Ishikawa (cell line): Measurements from ENCODE around the gene STIM1.

Experiments
- CEBPB ChIP-seq: IDR thresholded peaks from 2 replicates; pipeline ENCODE4 v1.6.1; 2012
- CREB1 ChIP-seq: IDR thresholded peaks from 2 replicates; pipeline ENCODE4 v1.6.1; 2012; ENCODE audit warnings: low read depth
- EGR1 ChIP-seq: IDR thresholded peaks from 2 replicates; pipeline ENCODE4 v1.6.1; 2012
- EP300 ChIP-seq: IDR thresholded peaks from 2 replicates; pipeline ENCODE4 v1.6.1; 2012; ENCODE audit warnings: borderline replicate concordance
- FOXM1 ChIP-seq: IDR thresholded peaks from 2 replicates; pipeline ENCODE4 v1.6.1; 2012; ENCODE audit warnings: low read depth, borderline replicate concordance
- NFIC ChIP-seq: IDR thresholded peaks from 2 replicates; pipeline ENCODE4 v1.6.1; 2012
- RAD21 ChIP-seq: IDR thresholded peaks from 2 replicates; pipeline ENCODE4 v1.6.1; 2012; ENCODE audit warnings: low read depth
- TAF1 ChIP-seq: IDR thresholded peaks from 2 replicates; pipeline ENCODE4 v1.6.1; 2012; ENCODE audit warnings: low read depth, mild to moderate bottlenecking
- TCF12 ChIP-seq: IDR thresholded peaks from 2 replicates; pipeline ENCODE4 v1.6.1; 2012; ENCODE audit warnings: low read depth
- TEAD4 ChIP-seq: IDR thresholded peaks from 2 replicates; pipeline ENCODE4 v1.6.1; 2012
- YY1 ChIP-seq: IDR thresholded peaks from 2 replicates; pipeline ENCODE4 v1.6.1; 2012; ENCODE audit warnings: low read depth
- ZBTB7A ChIP-seq: IDR thresholded peaks from 2 replicates; pipeline ENCODE4 v1.6.1; 2012; ENCODE audit warnings: low read depth
- TF ChIP-seq, protein P1 (sequence below): IDR thresholded peaks from 2 replicates; pipeline ENCODE4 v1.6.1; 2012
- TF ChIP-seq, protein P2 (sequence below): IDR thresholded peaks from 2 replicates; pipeline ENCODE4 v1.6.1; 2012
- TF ChIP-seq, protein P3 (sequence below): IDR thresholded peaks from 2 replicates; pipeline ENCODE4 v1.6.1; 2012; ENCODE audit warnings: low read depth, mild to moderate bottlenecking

Gene STIM1

DNA sequence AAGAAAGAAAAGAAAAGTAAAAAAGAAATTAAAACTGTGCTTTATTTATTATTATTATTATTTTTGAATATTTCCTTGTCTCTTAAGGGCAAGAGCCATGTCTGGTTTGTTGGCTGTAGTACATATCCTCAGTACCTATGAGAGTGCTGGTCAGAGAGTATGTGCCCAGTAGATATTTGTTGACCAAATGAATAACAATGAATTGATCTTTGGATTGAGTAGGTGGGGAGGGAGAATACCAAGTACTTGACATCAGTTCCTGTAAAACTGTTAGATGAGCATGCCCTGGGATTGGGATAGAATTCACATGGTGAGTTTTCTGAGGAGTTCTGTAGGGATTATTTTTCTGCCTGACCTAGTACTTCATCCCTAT lies 11.4 kb downstream of the STIM1 start:
- TF ChIP-seq EP300 (no peak), FOXM1 (no peak), YY1 (no peak), TCF12 (no peak), EGR1 (no peak), TEAD4 (no peak), RAD21 (no peak), NFIC (no peak), ZBTB7A (no peak), TAF1 (no peak), CREB1 (no peak), CEBPB (no peak)
- TF ChIP-seq, protein P1, sequence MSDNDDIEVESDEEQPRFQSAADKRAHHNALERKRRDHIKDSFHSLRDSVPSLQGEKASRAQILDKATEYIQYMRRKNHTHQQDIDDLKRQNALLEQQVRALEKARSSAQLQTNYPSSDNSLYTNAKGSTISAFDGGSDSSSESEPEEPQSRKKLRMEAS, result no peak
- TF ChIP-seq, protein P2, sequence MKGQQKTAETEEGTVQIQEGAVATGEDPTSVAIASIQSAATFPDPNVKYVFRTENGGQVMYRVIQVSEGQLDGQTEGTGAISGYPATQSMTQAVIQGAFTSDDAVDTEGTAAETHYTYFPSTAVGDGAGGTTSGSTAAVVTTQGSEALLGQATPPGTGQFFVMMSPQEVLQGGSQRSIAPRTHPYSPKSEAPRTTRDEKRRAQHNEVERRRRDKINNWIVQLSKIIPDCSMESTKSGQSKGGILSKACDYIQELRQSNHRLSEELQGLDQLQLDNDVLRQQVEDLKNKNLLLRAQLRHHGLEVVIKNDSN, result no peak
- TF ChIP-seq, protein P3, sequence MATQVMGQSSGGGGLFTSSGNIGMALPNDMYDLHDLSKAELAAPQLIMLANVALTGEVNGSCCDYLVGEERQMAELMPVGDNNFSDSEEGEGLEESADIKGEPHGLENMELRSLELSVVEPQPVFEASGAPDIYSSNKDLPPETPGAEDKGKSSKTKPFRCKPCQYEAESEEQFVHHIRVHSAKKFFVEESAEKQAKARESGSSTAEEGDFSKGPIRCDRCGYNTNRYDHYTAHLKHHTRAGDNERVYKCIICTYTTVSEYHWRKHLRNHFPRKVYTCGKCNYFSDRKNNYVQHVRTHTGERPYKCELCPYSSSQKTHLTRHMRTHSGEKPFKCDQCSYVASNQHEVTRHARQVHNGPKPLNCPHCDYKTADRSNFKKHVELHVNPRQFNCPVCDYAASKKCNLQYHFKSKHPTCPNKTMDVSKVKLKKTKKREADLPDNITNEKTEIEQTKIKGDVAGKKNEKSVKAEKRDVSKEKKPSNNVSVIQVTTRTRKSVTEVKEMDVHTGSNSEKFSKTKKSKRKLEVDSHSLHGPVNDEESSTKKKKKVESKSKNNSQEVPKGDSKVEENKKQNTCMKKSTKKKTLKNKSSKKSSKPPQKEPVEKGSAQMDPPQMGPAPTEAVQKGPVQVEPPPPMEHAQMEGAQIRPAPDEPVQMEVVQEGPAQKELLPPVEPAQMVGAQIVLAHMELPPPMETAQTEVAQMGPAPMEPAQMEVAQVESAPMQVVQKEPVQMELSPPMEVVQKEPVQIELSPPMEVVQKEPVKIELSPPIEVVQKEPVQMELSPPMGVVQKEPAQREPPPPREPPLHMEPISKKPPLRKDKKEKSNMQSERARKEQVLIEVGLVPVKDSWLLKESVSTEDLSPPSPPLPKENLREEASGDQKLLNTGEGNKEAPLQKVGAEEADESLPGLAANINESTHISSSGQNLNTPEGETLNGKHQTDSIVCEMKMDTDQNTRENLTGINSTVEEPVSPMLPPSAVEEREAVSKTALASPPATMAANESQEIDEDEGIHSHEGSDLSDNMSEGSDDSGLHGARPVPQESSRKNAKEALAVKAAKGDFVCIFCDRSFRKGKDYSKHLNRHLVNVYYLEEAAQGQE, result no peak

DNA sequence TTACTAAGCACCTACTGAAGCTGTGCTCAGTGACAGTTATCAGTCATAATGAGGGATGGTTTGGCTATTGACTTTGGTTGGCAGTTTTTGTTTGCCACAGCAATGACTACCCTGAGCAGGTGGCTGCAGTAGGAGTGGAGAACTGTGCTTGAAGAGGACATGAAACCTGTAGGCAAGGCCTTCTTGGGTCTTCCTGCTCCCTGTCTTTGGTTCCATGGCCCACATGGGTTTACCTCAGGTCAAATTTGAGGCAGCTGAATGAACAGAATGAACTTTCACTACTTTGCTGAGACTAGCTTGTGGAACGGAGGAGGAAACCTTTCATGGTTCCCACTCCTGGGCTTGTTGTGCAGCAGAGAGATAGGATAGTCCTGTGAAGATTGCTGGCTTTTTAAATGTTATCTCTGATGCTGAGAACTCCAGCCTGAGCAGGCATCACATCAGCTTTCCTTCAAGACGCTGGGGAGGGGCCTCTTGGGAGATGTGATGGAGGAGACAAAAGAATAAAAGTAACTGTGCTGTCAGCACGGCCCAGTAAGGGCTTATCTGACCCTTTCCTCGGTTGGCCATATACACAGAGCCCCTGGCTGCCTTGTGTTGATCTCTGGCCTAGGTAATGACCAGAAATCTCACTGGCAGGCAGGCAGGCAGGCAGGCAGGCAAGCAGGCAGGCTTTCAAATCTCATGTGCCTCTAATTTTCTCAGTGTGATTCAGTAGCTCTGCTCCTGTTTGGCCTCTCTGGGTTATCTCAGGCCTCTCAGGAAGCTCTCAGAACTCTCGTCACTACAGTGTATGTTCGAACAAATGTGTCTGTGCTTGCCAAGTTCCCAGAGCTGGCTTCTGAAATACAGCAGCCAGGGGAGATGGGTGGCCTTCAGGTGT lies 12.0 kb downstream of the STIM1 start:
- TF ChIP-seq, protein P3, result no peak
- TF ChIP-seq EGR1 (no peak), ZBTB7A (no peak), TAF1 (no peak), CEBPB (no peak), TCF12 (no peak), NFIC (no peak), TEAD4 (no peak), CREB1 (no peak), EP300 (no peak), YY1 (no peak), RAD21 (no peak), FOXM1 (no peak)
- TF ChIP-seq, protein P2, result no peak
- TF ChIP-seq, protein P1, result no peak

DNA sequence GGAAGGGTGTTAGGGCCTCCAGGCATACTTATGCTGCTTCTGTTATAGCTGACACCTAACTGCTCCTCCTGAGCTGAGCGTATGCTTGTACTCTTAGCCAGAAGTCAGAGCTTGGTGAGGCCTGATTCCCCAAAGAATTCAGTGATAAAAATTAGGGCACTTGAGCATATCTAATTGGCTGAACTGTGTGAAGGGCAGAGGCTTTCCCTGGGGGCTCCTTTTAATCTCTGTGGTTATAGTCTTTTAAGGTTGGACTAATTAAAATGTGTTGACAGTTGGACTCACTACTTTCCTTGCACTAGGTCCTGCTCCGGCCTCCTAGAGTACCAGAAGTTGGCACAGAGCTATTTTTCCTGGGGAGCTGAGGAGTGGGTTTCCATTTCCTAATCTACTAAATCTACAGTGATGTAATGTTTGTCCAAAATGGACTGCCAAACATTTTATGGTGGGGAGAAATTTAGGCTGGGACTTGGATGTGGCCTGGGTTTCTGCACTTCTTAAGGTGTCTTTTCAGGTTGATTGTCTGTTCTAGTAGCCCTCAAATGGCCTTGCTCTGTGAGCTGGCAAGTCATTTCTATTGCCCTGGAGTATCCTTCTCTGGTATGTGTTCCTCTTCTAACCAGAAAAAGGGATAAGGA lies 18.4 kb downstream of the STIM1 start:
- TF ChIP-seq CEBPB, result no peak
- no peak for TF ChIP-seq FOXM1
- no peak for TF ChIP-seq TCF12
- TF ChIP-seq RAD21, result no peak
- TF ChIP-seq, protein P2, result no peak
- no peak for TF ChIP-seq ZBTB7A
- TF ChIP-seq CREB1, result no peak
- TF ChIP-seq TEAD4, result no peak
- no peak for TF ChIP-seq TAF1
- no peak for TF ChIP-seq EP300
- no peak for TF ChIP-seq YY1
- TF ChIP-seq NFIC, result no peak
- TF ChIP-seq, protein P3, result no peak
- TF ChIP-seq, protein P1, result no peak
